K562 (cell line): ENCODE results near the gene GAK.

Experiments
- EZH2 ChIP-seq: IDR thresholded peaks from 2 replicates; pipeline ENCODE4 v1.6.1; 2012; ENCODE audit warnings: low read depth, mild to moderate bottlenecking, inconsistent platforms, low read length, borderline replicate concordance
- FOSL1 ChIP-seq: fragments of 200-800 bp; sonication (Bioruptor generic); conservative IDR thresholded peaks from 2 replicates; pipeline ENCODE4 v1.6.1; 2016; ENCODE audit warnings: missing genetic modification characterization, missing compliant biosample characterization
- FOXA1 ChIP-seq: fragments of 450-650 bp; IDR thresholded peaks from 2 replicates; pipeline ENCODE4 v1.6.1; 2016; ENCODE audit warnings: mild to moderate bottlenecking, borderline replicate concordance
- MAFF ChIP-seq: IDR thresholded peaks from 2 replicates; pipeline ENCODE4 v1.6.1; 2012; ENCODE audit warnings: low read length, improper control_type of control experiment
- MAFK ChIP-seq: IDR thresholded peaks from 2 replicates; pipeline ENCODE4 v1.6.1; 2011; ENCODE audit warnings: low read length, improper control_type of control experiment
- NELFE ChIP-seq: IDR thresholded peaks from 2 replicates; pipeline ENCODE4 v1.6.1; 2011; ENCODE audit warnings: mild to moderate bottlenecking; ENCODE audit not compliant: insufficient read depth, insufficient read length
- POLR2AphosphoS5 ChIP-seq: IDR thresholded peaks from 2 replicates; pipeline ENCODE4 v1.6.1; 2011; ENCODE audit warnings: mild to moderate bottlenecking, low read depth, low read length, moderate library complexity; ENCODE audit not compliant: control insufficient read depth, insufficient read depth
- PTTG1 ChIP-seq: fragments of 450-650 bp; IDR thresholded peaks from 2 replicates; pipeline ENCODE4 v1.6.1; 2016; ENCODE audit warnings: low read depth, mild to moderate bottlenecking, missing genetic modification characterization, missing compliant biosample characterization
- REST ChIP-seq, 2 experiments: fragments of 450-650 bp; formaldehyde crosslinking in 1 of 2; IDR thresholded peaks; 2 replicates each; pipeline versions ENCODE4 v1.4.0 to v1.6.1; 2014 to 2020; ENCODE audit warnings: mild to moderate bottlenecking in 2 of 2, borderline replicate concordance in 1 of 2, low read depth in 1 of 2
- ZNF75A ChIP-seq: fragments of 450-650 bp; formaldehyde crosslinking; IDR thresholded peaks from 2 replicates; pipeline ENCODE4 v1.4.0; 2020; ENCODE audit warnings: mild to moderate bottlenecking
- TF ChIP-seq, protein P1 (sequence below), 3 experiments: IDR thresholded peaks in 2 of 3; conservative IDR thresholded peaks in 1 of 3; 2 replicates each; pipeline ENCODE4 v1.5.1; 2011 to 2012; ENCODE audit warnings: low read length in 3 of 3, mild to moderate bottlenecking in 3 of 3, control low read depth in 2 of 3, improper control_type of control experiment in 1 of 3, inconsistent platforms in 1 of 3, low read depth in 1 of 3, mixed read lengths in 1 of 3, moderate library complexity in 1 of 3; ENCODE audit not compliant: insufficient read depth in 2 of 3

DNA sequence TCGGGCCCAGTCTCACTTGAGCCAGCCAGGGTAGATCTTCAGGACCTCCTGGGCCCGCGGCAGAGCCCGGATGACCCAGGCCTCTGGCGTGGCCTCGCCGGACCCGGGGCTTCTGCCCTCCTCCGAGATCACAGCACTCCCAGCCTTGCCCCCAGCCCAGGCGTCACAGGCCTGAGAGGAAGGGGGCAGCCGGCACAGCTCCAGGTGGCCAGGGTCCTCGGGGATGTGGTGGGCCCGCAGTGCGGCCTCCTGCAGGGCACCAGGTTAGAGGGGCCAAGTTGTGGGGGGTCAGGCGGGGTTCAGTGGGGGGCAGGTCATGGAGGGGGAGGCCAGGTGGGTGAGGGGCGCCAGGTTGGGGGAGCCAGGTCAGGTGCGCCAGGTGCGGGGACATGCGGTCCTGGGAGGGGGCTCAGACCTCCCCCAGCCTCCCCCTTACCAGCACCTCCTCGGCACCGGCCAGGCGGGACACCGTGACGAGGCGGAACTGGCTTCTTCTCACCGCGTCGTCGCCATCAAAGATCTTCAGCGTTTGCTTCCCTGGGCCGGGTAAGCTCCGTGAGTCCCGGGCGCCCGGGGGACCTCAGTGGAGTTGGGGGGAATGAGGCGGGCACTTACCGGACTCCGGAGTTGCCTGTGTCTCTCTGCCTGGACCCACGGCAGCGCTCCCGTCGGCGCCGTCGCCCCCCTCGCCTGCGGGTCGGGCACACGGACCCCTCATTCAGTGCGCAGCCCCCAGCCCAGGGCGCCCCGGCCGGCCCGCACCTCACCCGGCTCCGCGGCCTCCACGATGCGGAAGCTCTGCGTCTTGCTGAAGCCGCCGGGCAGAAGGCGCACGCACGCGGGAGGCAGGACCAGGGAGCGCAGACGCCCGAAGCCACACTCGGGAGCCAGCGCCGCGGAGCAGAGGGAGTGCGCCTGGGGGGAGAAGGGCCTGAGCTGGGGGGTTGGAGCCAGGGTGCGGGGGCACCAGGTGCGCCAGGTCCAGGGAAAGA lies 35.3 kb upstream of the GAK start:
- TF ChIP-seq EZH2 (no peak), MAFK (no peak), MAFF (no peak), POLR2AphosphoS5 (no peak), REST (IDR thresholded peaks at IDR 0.05; ENCODE audit: borderline replicate concordance) (no peak), REST (CRISPR knock-in tag; IDR thresholded peaks at IDR 0.05; ENCODE audit: low read depth) (no peak), ZNF75A (CRISPR knock-in tag) (no peak), FOSL1 (tag) (no peak), PTTG1 (tag) (no peak), FOXA1 (no peak), NELFE (no peak)
- TF ChIP-seq, protein P1, sequence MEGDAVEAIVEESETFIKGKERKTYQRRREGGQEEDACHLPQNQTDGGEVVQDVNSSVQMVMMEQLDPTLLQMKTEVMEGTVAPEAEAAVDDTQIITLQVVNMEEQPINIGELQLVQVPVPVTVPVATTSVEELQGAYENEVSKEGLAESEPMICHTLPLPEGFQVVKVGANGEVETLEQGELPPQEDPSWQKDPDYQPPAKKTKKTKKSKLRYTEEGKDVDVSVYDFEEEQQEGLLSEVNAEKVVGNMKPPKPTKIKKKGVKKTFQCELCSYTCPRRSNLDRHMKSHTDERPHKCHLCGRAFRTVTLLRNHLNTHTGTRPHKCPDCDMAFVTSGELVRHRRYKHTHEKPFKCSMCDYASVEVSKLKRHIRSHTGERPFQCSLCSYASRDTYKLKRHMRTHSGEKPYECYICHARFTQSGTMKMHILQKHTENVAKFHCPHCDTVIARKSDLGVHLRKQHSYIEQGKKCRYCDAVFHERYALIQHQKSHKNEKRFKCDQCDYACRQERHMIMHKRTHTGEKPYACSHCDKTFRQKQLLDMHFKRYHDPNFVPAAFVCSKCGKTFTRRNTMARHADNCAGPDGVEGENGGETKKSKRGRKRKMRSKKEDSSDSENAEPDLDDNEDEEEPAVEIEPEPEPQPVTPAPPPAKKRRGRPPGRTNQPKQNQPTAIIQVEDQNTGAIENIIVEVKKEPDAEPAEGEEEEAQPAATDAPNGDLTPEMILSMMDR (IDR thresholded peaks at IDR 0.05 in 2 of 3, conservative IDR thresholded peaks at IDR 0.05 in 1 of 3; ENCODE audit: insufficient read depth in 2 of 3, low read depth in 1 of 3, low read length in 3 of 3): no peak
